Ovary (tissue), 9 donors: ENCODE results near the gene CRISPLD2. TPM values are rescaled to one million over a fixed set of nuclear protein-coding genes. Genes with fewer than 3 reads are reported as not detected.

Source experiments
- DNase-seq, 5 donors: peaks; one replicate each; pipeline ENCODE4 v3.0.0-alpha.2; 2019 to 2020
- H3K27ac ChIP-seq, 2 donors: fragments of 200-600 bp; one replicate each; pipeline versions ENCODE4 v1.5.1 to v1.8.0; 2019 to 2022
- H3K27me3 ChIP-seq: fragments of 200-600 bp; one replicate; pipeline ENCODE4 v1.8.0; 2022
- H3K36me3 ChIP-seq: fragments of 200-600 bp; sonication (generic); one replicate; pipeline ENCODE4 v1.5.1; 2019
- H3K4me1 ChIP-seq: one replicate; pipeline ENCODE4 v1.8.1; 2013; ENCODE audit warnings: mild to moderate bottlenecking, moderate library complexity; ENCODE audit not compliant: insufficient read depth
- H3K4me3 ChIP-seq: fragments of 200-600 bp; sonication (generic); one replicate; pipeline ENCODE4 v1.5.1; 2017
- H3K9me3 ChIP-seq, 2 donors: fragments of 200-600 bp in 1 of 2; sonication (generic) in 1 of 2; one replicate each; pipeline versions ENCODE4 v1.5.1 to v1.8.1; 2013 to 2019; ENCODE audit warnings: mild to moderate bottlenecking in 1 of 2, moderate library complexity in 1 of 2
- CTCF ChIP-seq, 3 donors: fragments of 450-650 bp in 2 of 3; fragments of 200-600 bp in 1 of 3; IDR thresholded peaks; one replicate each; pipeline versions ENCODE4 v1.5.1 to v1.8.0; 2016 to 2022; ENCODE audit warnings: antibody characterized with exemption in 3 of 3, mild to moderate bottlenecking in 1 of 3
- EP300 ChIP-seq: sonication (generic); formaldehyde crosslinking; IDR thresholded peaks from one replicate; pipeline ENCODE4 v1.6.1; 2017; ENCODE audit warnings: antibody characterized with exemption
- POLR2A ChIP-seq: fragments of 450-650 bp; IDR thresholded peaks from one replicate; pipeline ENCODE4 v1.6.1; 2017; ENCODE audit warnings: antibody characterized with exemption, mild to moderate bottlenecking, moderate library complexity
- WGBS, 3 donors: extraction: QIAGEN DNeasy Blood & Tissue Kit in 1 of 3; methylation state at CpG; one replicate each; pipeline versions ENCODE4 v1.1.5 to v1.1.7; 2013 to 2017; 5-methylcytosine and 5-hydroxymethylcytosine counted together
- intact Hi-C, 4 donors: fragments of 100-400 bp; cut with DNase I; formaldehyde crosslinking; loops; one replicate each; pipeline versions ENCODE4 v1.11.0 to v1.15.1; 2022 to 2023
- polyA plus RNA-seq, 2 donors: library from polyadenylated mRNA; stranded (reverse); fragments of 200-250 nt in 1 of 2; fragments of 350-450 nt in 1 of 2; fragmentation: Illumina TruSeq in 1 of 2; extraction: RNeasy Lipid Tissue Mini Kit (QIAGEN cat#74804) in 1 of 2; gene quantifications; one replicate each; pipeline ENCODE4 v1.2.3, GENCODE V29; 2013 to 2014
- total RNA-seq, 7 donors: library from RNA; depleted of rRNA in 2 of 7; stranded (reverse); fragments of >200 nt in 2 of 7; fragmentation: NEBNext Ultra II Directional in 3 of 7; extraction: Animal tissue kit (Norgen Biotek cat#: 25700) in 3 of 7; gene quantifications; one replicate each; pipeline versions ENCODE4 v1.1.0 to v1.2.4, GENCODE V29; 2016 to 2023
- donor health status: DM: no; HTN: no; CAD: no; lungs with moderate emphysema.
- donor health status: DM: no; HTN: no; CAD: no.
- donor health status: Bipolar disorder and iron deficiency.
- donor health status: DM: yes; HTN: yes; CAD: no.
- donor health status: DM: no; HTN: no; CAD: no.
- donor health status: DM: yes; HTN: yes; CAD: no.

The CRISPLD2 gene
- total and polyA plus RNA-seq, 9 donors, result 53.2 to 333 (median 111) TPM

DNA sequence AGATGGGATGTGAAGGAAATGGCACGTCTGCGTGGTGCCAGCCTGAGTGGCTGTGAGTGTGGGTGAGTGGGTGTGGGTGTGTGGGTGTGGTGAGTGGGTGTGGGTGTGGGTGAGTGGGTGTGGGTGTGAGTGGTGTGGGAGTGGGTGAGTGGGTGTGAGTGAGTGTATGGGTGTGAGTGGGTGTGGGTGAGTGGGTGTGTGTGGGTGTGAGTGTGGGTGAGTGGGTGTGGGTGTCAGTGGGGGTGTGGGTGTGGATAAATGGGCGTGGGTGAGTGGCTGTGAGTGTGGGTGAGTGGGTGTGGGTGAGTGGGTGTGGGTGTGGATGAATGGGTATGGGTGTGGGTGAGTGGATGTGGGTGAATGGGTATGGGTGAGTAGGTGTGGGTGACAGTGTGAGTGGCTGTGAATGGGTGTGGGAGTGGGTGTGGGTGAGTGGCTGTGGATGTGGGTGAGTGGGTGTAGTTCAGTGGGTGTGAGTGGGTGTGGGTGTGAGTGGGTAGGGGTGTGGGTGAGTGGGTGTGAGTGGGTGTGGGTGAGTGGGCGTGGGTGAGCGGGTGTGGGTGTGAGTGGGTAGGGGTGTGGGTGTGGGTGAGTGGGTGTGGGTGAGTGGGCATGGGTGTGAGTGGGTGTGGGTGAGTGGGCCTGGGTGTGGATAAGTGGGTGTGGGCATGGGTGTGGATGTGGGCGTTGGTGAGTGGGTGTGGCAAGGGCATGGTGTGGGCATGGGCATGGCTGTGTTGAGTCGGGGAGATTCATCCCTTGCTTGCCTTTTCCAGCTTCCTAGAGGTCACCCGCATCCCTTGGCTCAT, 110.7 kb downstream of the CRISPLD2 start:
- no peak overlapping the region for H3K4me3 ChIP-seq

GRCh38 chr16:84931107-84931494, 111.3 kb downstream of the CRISPLD2 start:
- Histone ChIP-seq H3K4me1 (peaks cover 36% of the 10 kb centered on the region), H3K9me3 (no peaks in the 10 kb centered on the region), H3K27me3 (no peaks in the 10 kb centered on the region), H3K36me3 (no peaks in the 10 kb centered on the region), H3K27ac (no peak overlapping the region), H3K4me3 (no peak overlapping the region)
- no peak for TF ChIP-seq POLR2A
- TF ChIP-seq EP300, result no peak
- TF ChIP-seq CTCF (IDR thresholded peaks at IDR 0.05), result no peak
- WGBS, 3 donors, result 92 to 98% (median 93%) methylated on average over 4 of the region's 4 CpGs
- no peak for DNase-seq
- intact Hi-C loops, result no loop called here

More for the DNA sequence above, 110.7 kb downstream of the CRISPLD2 start:
- 66 to 85% (median 71%) methylated on average over 8 of the region's 8 CpGs for WGBS, 3 donors
- intact Hi-C loops, result no loop called here
- H3K36me3 ChIP-seq, result no peaks in the 10 kb centered on the region
- DNase-seq, result no peak
- H3K4me1 ChIP-seq, result peaks cover 36% of the 10 kb centered on the region
- H3K27me3 ChIP-seq, result no peaks in the 10 kb centered on the region
- H3K27ac ChIP-seq, result no peak overlapping the region
- TF ChIP-seq CTCF (IDR thresholded peaks at IDR 0.05) (no peak), POLR2A (no peak), EP300 (no peak)
- H3K9me3 ChIP-seq, result no peaks in the 10 kb centered on the region

GRCh38 chr16:84931506-84931905, 111.7 kb downstream of the CRISPLD2 start:
- Histone ChIP-seq H3K4me3 (no peak overlapping the region), H3K9me3 (no peaks in the 10 kb centered on the region), H3K27me3 (no peaks in the 10 kb centered on the region), H3K27ac (no peak overlapping the region), H3K4me1 (peaks cover 36% of the 10 kb centered on the region), H3K36me3 (no peaks in the 10 kb centered on the region)
- TF ChIP-seq EP300 (no peak), POLR2A (no peak), CTCF (IDR thresholded peaks at IDR 0.05) (no peak)
- DNase-seq, result peak in 1 of 5 donors; percentile 12
- intact Hi-C loops, result no loop called here
- WGBS, 3 donors, result 95 to 98% (median 95%) methylated on average over 8 of the region's 8 CpGs

GRCh38 chr16:84932681-84933080, 112.9 kb downstream of the CRISPLD2 start:
- Histone ChIP-seq H3K4me1 (peaks cover 29% of the 10 kb centered on the region), H3K27ac (peak overlapping the region in 1 of 2 donors; percentile 67), H3K36me3 (no peaks in the 10 kb centered on the region), H3K9me3 (no peaks in the 10 kb centered on the region), H3K4me3 (no peak overlapping the region), H3K27me3 (no peaks in the 10 kb centered on the region)
- 84 to 89% (median 87%) methylated on average over 5 of the region's 5 CpGs for WGBS, 3 donors
- no peak for DNase-seq
- no peak for TF ChIP-seq POLR2A
- no peak for TF ChIP-seq CTCF (IDR thresholded peaks at IDR 0.05)
- no peak for TF ChIP-seq EP300
- intact Hi-C loops, result no loop called here
